A549 (cell line): Measurements from ENCODE around the gene PSMA7.
A peak's percentile ranks its signal among the peaks of the same experiment; 100 is the strongest.

ENCODE experiments used
- CHD4 ChIP-seq: fragments of 200-600 bp; sonication (generic); IDR thresholded peaks from 2 replicates; pipeline ENCODE4 v1.6.1; 2016; ENCODE audit warnings: antibody characterized with exemption, mild to moderate bottlenecking, borderline replicate concordance
- CTCF ChIP-seq: fragments of >200 bp; sonication (Bioruptor Twin); formaldehyde crosslinking; IDR thresholded peaks from 3 replicates; pipeline ENCODE4 v1.5.1; 2016
- EP300 ChIP-seq, 2 experiments: fragments of >200 bp; sonication (Bioruptor Twin); formaldehyde crosslinking; IDR thresholded peaks; 2 replicates in 1 of 2; 3 replicates in 1 of 2; pipeline ENCODE4 v1.6.1; 2016 to 2017
- FOSL2 ChIP-seq, 2 experiments: fragments of 450-650 bp in 1 of 2; fragments of >200 bp in 1 of 2; sonication (Bioruptor Twin) in 1 of 2; formaldehyde crosslinking; IDR thresholded peaks; 2 replicates each; pipeline versions ENCODE4 v1.5.0 to v1.6.1; 2016 to 2020; ENCODE audit warnings: mild to moderate bottlenecking in 1 of 2, moderate library complexity in 1 of 2
- JUN ChIP-seq, 2 experiments: fragments of >200 bp; sonication (Bioruptor Twin); formaldehyde crosslinking; IDR thresholded peaks; 2 replicates in 1 of 2; 3 replicates in 1 of 2; pipeline ENCODE4 v1.6.1; 2016 to 2017
- NPAS2 ChIP-seq: fragments of 250-450 bp; sonication (Bioruptor Pico); IDR thresholded peaks from 2 replicates; pipeline ENCODE4 v1.8.0; 2022; ENCODE audit warnings: mild to moderate bottlenecking, moderate library complexity, borderline replicate concordance
- RAD21 ChIP-seq, 2 experiments: fragments of >200 bp in 1 of 2; sonication (Bioruptor Twin) in 1 of 2; formaldehyde crosslinking in 1 of 2; IDR thresholded peaks in 1 of 2; conservative IDR thresholded peaks in 1 of 2; 2 replicates in 1 of 2; 3 replicates in 1 of 2; pipeline ENCODE4 v1.6.1; 2012 to 2018; ENCODE audit warnings: inconsistent platforms in 1 of 2
- RCOR1 ChIP-seq: fragments of 150-350 bp; IDR thresholded peaks from 2 replicates; pipeline ENCODE4 v1.6.1; 2014; ENCODE audit warnings: antibody characterized with exemption, low read length, low read depth
- SMC3 ChIP-seq: fragments of >200 bp; sonication (Bioruptor Twin); formaldehyde crosslinking; IDR thresholded peaks from 3 replicates; pipeline ENCODE4 v1.6.1; 2018; ENCODE audit warnings: inconsistent platforms
- TF ChIP-seq, protein P1 (sequence below): fragments of 200-600 bp; sonication (generic); IDR thresholded peaks from 2 replicates; pipeline ENCODE4 v1.6.1; 2016; ENCODE audit warnings: antibody characterized with exemption, mild to moderate bottlenecking, moderate library complexity

GRCh38 chr20:62156592-62157386 is 13.6 kb upstream of the PSMA7 start:
- TF ChIP-seq CTCF (peak; percentile 63), CHD4 (no peak), NPAS2 (no peak), RAD21 (conservative IDR thresholded peaks at IDR 0.05 in 1 of 2, IDR thresholded peaks at IDR 0.05 in 1 of 2) (peak; percentile 52 to 53), SMC3 (peak; percentile 62), JUN (IDR thresholded peaks at IDR 0.05) (no peak), FOSL2 (IDR thresholded peaks at IDR 0.05) (no peak), FOSL2 (CRISPR knock-in tag; IDR thresholded peaks at IDR 0.05) (no peak), EP300 (IDR thresholded peaks at IDR 0.05) (no peak), RCOR1 (no peak)
- TF ChIP-seq, protein P1, sequence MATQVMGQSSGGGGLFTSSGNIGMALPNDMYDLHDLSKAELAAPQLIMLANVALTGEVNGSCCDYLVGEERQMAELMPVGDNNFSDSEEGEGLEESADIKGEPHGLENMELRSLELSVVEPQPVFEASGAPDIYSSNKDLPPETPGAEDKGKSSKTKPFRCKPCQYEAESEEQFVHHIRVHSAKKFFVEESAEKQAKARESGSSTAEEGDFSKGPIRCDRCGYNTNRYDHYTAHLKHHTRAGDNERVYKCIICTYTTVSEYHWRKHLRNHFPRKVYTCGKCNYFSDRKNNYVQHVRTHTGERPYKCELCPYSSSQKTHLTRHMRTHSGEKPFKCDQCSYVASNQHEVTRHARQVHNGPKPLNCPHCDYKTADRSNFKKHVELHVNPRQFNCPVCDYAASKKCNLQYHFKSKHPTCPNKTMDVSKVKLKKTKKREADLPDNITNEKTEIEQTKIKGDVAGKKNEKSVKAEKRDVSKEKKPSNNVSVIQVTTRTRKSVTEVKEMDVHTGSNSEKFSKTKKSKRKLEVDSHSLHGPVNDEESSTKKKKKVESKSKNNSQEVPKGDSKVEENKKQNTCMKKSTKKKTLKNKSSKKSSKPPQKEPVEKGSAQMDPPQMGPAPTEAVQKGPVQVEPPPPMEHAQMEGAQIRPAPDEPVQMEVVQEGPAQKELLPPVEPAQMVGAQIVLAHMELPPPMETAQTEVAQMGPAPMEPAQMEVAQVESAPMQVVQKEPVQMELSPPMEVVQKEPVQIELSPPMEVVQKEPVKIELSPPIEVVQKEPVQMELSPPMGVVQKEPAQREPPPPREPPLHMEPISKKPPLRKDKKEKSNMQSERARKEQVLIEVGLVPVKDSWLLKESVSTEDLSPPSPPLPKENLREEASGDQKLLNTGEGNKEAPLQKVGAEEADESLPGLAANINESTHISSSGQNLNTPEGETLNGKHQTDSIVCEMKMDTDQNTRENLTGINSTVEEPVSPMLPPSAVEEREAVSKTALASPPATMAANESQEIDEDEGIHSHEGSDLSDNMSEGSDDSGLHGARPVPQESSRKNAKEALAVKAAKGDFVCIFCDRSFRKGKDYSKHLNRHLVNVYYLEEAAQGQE, result no peak
